OCI-M2 (cell line): Measurements from ENCODE around the gene LANCL2.

Experiments
- DNase-seq: peaks from one replicate; lab custom pipeline; 2025; ENCODE audit not compliant: unreplicated experiment; lab: John Stamatoyannopoulos, UW

Gene LANCL2

DNA sequence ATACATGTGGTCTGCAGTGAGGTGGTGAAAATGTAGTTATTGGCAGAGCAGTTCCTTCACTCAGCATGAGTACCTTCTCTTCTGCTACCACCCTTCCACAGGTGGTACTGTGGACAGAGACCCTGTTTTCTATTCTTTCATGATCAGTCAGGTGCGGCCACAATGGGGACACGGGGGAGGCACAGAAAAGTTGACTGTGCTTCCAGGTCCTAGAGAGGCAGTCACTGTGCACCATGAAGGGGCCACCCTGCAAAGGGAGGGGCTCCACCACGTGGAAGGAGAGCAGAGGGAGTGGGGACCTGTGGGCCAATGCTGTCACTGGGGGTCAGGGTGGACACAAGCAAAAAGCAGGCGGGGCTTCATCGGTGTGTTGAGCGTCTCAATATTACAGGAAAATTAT lies 3.6 kb upstream of the LANCL2 start:
- no peak for DNase-seq

DNA sequence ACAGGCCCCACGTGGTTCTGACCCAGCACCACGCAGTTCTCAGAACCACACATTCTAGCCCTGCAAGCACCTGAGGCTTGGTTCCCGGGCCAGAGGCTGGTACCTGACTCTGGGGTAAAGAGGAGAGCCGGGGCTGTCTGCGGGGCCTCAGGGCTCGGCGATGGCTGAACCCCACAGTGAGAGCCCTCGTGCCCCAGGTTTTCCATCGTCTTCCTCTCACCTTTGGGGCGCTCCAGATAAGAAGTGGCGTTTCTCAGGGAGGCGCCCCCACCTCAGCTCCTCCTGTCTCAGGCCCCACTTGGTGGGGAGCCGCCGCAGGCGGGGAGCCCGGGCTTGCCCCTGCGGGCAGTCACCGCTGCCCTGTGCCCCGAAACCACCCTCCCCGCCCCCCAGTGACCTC lies 2.2 kb upstream of the LANCL2 start:
- DNase-seq = no peak

DNA sequence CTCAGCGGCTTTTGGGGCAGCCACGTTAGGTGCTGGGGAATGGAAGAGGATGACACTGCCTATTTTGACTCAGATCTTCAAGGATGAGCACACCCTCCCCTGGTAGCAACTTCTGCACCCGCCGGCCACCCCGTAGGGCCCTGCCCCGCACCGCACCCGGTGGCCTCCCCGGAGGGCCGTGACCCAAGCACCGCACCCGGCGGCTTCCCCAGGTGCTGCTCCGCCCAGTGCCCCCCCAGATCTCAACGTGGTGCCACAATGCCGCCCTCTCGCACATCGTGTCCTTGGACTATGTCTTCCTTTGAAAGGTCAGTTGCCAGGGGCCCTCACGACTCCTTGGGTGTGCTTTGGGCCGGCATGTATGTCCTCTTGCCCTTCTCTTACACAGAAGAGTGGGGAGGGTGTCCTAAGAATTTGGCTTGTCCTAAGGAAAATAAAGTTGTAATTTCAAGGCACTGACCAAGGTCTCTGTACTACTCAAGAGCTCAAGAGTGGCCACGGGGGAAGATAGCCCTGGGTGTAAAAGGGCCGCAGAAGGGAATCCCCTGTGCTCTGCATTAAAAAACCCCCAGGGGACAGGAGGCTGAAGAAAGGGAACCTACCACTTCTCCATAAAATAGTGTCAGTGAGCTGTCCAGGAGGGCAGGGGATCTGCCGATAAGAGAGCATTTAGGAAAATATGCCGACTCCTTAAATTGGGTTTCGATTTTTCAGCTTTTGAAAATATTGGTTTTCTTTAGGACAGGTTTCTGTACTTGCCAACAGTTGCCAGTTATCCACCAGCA lies 1.6 kb upstream of the LANCL2 start:
- no peak for DNase-seq

DNA sequence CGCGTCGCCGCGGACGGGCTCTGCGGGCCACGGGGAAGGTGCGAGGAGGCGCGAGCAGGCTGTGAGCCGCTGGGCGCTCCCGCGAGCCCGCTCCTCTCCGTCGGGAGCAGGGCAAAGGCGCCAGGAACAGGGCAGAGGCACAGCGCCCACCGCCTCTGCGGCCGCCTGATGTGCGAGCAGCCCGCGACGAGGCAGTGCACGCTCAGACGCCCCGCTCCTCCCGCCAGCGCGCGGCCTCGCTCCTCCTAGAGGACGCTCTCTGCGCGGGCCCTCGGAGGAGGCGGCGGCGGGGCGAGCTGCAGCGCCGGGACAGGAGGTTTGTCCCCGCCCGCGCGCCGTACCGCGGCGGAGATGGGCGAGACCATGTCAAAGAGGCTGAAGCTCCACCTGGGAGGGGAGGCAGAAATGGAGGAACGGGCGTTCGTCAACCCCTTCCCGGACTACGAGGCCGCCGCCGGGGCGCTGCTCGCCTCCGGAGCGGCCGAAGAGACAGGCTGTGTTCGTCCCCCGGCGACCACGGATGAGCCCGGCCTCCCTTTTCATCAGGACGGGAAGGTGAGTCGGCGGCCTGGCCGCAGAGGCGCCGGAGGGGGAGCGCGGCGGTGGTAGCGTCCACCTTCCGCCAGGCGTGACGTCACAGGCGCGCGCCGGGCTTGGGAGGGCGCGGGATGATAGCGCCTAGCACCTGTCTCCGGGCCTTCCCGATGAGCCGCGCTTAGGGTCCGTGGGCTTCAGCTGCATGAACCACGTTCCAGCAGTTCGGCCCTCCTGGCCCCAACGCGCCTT lies 731 bp downstream of the LANCL2 start:
- peak; percentile 35 for DNase-seq

DNA sequence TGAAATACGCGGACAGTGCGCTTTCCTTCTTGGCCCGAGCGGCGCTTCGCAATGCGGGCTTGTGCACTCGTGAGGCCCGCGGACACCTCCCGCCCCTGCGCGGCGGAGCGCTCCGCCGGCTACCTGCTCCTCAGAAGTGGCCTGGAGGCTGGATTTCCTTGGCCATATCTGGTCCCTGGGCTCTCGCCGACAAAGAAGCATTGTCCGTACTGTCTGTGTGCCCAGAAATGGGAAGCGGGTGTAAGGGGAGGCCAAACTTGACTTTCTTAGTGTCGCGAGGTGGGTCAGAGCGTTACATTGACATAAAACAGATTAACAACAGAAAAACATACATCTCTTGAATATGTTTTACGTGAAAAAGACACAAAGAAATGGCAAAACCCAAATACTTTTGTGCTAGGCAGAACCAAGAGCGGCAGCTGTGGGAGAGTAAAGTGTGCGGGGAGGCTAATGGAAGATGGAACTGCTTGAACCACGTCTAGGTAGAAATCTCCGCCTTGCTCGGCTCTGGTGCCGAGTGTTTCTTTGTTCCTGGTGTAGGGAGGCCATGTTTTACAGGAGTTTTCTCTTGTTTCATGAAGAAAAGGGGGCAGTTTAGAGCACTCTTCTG lies 1.4 kb downstream of the LANCL2 start:
- DNase-seq = no peak

DNA sequence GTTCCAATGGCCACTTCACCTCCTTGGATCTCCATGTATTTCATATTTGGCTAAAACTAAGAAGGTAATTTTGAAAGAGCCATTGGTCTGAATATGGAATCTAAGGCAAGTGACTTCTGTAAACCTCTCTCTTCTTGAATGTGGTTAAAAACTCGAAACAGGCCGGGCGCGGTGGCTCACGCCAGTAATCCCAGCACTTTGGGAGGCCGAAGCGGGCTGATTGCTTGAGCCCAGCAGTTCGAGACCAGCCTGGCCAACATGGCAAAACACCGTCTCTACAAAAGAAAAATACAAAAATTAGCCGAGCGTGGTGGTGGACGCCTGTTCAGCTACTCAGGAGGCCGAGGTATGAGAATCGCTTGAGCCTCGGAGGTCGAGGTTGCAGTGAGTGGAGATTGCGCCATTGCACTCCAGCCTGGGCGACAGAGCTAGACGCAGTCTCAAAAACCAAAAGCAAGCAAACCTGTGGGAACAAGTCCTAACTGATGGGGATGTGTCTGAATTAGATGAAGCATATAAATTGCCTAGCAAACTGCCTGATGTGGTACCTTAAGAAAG lies 2.2 kb downstream of the LANCL2 start:
- no peak for DNase-seq

DNA sequence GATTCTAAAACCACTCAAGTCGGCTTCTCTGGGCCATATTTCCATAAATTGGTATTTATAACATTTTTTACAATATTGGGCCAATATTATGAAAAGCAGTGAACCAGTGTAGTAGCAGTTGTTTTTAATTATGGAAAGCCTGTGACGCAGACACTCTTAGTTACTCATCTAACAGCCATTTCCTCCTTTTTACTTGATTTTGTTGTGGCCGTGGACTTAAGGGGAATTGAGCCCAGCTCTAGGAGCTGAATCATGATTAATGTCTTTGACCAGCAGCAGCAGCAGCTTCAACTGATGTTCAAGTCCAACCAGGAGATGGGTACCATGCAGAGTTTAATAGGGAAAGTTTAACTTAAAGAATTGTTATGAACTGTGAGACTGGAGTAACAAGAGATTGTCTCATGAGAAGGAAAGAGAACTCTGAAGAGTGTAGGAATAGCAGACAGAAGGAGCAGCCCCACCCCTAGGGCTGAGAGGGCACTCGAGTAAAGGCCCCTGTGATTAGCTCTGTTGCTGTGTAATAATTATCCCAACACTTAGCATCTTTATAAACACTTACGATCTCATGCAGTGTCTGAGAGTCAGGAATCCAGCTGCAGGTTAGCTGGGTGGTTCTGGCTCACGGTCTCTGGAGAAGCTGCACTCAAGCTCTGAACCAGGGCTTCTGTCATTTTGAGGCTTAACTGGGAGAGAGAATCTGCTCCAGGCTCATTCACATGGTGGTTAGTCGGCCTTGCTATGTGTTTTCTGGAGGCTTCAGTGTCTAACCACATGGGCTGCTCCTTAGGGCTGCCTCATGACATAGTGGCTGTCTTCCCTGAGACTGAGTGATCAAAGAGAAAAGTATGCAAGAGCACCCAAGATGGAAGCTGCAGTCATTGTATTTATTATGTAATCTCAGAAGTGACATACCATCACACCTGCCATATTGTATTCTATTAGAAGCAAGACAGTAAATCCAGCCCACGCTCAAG lies 4.6 kb downstream of the LANCL2 start:
- DNase-seq = no peak

DNA sequence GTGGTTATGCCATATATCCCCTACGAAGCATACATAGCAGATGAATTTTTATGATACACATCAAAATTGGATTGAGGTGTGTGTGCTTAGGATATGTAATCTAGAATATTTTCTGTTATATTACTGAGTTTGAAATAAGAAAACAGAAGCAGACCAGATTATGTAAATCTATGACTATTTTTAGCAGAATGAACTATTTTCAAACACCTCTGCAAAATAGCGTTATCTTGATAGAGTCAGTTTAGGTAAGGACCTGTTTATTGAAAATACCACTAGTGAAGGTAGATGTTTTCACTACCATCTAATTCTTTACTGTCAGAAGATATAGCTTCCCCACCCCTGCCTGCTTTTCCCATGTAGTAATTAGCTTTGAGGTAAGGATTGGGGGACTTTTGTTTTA lies 9.1 kb downstream of the LANCL2 start:
- no peak for DNase-seq

DNA sequence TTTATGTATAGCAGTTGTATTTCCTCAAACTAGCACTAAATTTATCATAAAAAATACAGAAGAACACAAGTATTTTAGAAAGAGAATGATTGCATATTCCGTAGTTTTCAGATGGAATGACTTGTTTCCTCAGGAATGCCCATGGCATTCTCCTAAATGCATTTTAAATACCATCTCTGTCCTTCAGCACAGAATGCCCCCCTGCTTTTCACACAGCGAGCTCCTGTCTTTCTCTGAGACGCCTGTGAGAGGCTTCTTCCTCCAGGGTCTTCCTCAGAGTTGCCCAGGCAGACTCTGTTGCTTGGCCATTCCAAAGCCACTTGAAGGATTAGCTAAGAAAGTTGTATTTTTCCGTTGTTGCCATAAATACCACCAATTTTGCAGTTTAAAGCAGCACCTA lies 10.1 kb downstream of the LANCL2 start:
- no peak for DNase-seq

DNA sequence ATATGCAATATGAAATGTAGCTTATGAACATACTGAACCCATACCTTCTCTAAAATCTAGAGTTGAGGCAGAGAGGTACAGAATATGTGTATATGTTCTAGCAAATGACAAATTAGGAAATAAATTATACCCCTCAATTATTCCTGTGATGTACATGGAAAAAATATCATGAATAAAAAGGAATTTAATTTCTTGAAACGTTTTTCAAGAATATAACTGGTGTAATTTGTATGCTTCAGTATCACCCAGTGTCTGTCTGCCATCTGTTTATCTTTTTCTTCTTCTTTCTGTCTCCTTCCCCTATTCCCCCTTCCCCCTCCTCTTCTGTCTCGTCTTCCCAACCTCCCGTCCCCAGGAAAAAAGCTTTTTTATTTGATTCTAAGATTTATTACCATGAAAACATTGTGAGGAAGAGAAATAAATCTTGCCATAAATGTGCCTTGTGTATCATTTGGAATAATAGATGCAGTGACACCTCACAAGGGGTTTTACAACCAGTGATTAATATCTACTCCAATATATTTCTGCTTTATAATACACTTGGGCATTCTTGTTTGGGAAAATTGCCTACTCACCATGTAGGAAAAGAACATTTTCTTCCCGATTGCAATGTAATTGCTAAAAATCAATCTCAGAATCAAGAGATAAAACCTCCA lies 12.2 kb downstream of the LANCL2 start:
- no peak for DNase-seq

DNA sequence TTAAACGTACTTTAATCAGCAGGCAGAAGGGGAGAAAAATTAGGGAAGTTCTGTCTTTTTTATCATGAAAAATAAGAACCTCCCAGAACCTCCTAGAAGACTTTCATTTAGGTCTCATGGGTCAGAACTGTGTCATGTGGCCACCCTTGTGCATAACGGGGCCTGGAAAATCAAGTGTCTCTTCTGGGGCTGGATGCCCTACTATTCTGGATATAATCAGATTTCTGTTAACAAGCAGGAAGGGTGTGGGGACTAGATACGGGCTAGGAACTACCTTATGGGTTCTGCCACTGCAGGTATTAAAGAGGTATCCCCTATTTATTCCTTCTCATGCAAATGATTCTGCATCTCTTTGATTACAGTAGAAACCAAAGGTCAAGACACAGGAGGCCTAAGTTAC lies 14.1 kb downstream of the LANCL2 start:
- no peak for DNase-seq

DNA sequence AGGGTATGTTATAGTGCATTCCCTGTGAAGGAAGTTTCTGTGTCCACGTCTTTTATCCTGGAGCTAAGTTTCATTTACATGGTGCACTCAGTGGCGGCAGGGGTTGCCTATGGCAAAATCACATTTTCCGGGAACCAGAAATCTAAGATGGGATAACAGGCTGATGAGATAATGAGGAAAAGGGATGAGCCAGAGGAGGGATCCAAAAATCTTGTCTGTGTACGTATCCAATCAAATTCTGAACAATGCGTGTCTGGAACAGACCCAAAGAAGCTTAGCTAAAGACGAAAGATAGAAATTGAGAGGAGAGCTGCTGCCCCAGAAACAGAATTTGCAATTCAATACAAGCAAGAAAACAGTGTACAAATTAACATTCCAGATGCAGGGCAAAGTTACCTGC lies 16.1 kb downstream of the LANCL2 start:
- DNase-seq = no peak

DNA sequence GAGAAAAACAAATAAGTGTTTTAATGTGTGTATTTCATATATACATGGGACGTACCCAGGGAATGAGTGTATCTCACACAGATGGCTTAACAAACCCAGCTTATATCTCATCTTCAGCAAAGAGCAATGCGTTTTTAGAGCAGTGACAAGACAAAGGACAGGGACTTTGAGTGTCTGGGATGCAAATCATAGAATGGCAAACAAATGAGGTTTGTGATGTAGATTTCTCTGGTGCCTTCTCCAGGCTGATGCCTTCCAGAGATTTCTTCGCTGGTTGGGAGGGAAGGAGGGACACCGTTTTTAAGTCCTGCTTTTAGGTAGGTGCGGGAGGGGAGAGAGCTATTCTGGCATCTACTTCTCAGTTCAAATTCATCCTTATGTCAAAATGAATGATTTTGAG lies 16.6 kb downstream of the LANCL2 start:
- DNase-seq = no peak

DNA sequence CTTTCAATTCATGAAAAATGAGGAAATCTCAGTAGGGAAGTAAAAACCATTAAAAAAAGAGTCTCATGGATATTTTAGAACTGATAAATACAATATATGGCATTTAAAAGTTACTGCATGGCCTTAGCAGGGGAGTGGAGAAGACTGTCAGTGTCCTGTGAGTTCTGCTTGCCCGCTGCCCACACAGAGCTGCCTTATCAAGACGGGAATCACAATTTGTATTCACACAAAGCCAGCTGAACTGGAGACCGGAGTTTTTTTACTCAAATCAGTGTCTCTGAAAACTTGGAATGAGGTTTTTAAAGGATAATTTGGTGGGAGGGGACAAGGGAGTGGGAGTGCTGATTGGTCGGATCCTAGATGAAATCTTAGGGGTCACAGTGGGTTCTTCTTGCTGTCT lies 17.1 kb downstream of the LANCL2 start:
- DNase-seq = no peak

DNA sequence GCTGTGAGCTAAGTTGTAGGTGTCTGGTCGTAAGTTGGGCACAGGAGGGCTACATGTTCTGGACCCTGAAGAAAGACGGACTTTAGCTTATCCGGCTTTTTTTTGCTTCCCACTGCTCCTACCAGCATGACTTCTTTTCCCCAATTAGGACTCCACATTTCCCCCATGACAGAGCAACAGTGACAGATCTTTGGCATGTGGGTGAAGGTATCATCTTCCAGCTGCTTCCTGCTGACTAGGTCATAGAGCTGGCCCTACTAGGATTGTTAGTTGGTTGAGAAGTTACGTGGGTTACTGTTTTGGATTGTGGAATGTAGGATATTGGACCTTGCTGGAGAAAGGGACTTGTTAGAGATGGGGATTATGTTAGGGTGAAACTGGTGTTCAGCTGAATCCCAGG lies 21.4 kb downstream of the LANCL2 start:
- DNase-seq = no peak

DNA sequence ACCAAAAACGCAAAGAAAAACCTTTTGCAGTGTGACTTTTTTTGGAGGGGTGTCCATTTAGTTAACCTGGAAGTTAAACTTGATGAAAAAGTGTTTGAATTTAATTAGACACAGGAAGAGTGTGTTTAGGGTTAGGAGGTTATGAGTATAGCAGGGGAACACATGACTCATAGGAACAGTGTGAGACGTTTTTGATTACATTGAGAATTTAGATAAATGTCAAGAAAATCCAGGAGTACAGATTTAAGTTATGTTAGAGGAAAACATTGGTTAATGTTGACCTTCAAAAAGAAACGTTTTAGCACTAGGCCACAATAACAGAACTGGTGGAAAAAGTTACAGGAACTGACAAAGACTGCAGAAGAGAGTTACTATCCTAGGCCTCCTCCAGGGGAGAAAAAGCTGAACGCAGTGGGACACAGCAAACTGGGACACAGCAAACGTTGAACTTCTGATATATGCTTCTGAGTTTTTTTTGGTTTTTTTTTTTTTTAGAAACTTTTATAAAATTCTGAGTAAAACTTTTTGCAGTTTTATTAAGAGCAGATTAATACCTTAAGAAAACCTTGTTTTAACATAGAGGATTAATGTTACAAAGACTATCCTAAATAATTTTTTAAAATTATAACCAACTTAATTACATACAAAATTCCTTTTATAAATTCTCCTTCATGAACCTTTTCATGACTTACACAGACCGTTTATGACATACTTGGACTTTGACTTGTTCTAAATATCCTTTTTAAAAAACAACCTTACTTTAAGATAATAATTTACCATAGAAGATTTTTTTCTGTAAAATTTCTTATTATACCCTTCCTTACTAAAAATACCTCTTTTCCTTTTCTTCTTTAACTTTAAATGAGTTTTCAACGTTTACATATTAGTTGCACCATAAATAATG lies 22.2 kb downstream of the LANCL2 start:
- no peak for DNase-seq

DNA sequence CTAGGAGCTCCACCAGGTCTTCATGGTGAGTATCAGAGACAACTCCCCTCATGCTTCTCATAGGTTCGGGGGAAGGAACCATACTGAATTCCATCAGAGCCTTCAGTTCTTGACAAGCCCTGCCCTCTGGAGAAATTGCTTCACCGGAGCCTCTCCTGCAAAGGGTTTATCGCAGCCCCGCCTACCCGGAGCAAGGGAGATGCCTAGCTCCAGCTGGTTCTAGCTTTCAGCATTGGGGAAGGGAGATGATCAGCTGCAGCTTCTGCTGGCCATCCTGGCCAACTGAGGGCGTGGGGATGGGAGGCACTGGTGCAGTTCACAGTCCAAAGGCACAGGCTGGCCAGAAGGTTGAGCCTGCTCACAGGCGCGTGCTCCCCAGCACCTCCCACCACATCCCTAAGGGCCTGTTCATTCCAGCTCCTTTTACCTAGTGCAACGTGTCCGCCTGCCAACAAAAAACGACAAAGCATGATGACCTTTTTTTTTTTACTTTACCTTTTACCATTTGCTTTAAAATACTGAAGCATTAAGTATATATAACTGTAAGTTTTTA lies 31.2 kb downstream of the LANCL2 start:
- DNase-seq = no peak

DNA sequence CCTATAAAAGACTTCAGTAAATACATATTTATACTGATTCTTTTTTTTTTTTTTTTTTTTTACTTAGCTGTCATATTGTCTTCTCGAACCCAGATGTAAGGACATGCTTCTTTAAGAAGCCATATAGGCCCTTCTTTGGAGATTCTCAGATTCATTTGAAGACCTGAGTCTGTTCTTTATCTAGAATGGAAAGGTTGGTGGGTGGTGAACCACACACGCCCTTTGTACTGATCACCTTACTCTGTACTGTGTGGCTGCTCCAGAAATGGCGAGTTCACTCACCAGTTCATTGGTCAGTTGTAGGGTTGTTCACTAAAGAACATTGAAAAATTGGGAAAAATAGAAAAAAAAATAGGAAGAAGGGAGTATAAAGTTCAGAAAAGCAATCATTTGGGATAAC lies 32.5 kb downstream of the LANCL2 start:
- DNase-seq = no peak

DNA sequence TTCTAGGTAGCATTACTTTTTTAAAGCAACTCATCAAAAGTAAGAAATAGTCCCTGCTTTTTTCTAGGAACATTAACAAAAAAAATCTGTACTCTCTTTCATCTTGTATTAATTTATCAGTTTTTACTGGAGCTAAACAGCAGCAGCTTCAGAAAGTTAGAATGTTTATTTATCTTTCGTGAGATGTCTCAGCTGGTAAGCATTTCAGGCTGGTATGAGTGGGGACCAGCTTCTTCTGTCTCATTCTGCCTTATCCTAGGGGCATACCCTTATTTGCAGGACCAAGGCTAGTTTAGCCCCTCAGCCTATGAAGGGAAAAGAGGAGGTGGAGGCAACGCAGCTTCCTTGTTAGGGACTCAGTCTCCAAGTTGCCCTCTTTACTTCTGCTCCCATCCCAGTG lies 35.1 kb downstream of the LANCL2 start:
- no peak for DNase-seq
